Activated CD8-positive, alpha-beta memory T cell treated with anti-CD3 and anti-CD28 coated beads, Interleukin-2, amount 50 U/mL, for 24 hours (primary cell): ENCODE results near the gene HEPHL1.
"Not testable (repeated sequence)": the region's sequence is repeated elsewhere in the genome, so short reads cannot be mapped to it uniquely, and the experiment has no call there.

Source experiments
- DNase-seq: peaks from one replicate; pipeline ENCODE4 v3.0.0-alpha.2; 2020; ENCODE audit errors: extremely low read depth

HEPHL1 gene, protein sequence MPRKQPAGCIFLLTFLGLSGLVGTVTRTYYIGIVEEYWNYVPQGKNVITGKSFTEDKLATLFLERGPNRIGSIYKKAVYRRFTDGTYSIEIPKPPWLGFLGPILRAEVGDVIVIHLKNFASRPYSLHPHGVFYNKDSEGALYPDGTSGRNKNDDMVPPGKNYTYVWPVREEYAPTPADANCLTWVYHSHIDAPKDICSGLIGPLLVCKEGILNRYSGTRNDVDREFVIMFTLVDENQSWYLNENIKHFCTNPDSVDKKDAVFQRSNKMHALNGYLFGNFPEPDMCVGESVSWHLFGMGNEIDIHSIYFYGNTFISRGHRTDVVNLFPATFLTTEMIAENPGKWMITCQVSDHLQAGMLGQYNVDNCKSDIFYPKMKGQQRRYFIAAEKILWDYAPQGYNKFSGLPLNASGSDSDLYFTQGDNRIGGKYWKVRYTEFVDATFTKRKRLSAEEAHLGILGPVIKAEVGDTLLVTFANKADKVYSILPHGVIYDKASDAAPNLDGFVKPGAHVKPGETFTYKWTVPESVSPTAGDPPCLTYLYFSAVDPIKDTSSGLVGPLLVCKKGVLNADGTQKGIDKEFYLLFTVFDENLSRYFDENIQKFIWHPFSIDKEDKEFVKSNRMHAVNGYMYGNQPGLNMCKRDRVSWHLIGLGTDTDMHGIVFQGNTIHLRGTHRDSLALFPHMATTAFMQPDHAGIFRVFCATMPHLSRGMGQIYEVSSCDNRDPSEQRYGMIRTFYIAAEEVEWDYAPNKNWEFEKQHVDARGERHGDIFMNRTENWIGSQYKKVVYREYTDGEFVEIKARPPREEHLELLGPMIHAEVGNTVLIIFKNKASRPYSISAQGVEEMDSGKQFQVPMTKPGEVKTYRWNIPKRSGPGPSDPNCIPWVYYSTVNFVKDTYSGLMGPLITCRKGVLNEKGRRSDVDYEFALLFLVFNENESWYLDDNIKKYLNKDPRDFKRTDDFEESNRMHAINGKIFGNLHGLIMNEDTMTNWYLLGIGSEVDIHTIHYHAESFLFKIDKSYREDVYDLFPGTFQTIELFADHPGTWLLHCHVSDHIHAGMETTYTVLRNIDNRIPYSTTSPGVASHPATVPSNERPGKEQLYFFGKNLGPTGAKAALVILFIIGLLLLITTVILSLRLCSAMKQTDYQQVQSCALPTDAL

DNA sequence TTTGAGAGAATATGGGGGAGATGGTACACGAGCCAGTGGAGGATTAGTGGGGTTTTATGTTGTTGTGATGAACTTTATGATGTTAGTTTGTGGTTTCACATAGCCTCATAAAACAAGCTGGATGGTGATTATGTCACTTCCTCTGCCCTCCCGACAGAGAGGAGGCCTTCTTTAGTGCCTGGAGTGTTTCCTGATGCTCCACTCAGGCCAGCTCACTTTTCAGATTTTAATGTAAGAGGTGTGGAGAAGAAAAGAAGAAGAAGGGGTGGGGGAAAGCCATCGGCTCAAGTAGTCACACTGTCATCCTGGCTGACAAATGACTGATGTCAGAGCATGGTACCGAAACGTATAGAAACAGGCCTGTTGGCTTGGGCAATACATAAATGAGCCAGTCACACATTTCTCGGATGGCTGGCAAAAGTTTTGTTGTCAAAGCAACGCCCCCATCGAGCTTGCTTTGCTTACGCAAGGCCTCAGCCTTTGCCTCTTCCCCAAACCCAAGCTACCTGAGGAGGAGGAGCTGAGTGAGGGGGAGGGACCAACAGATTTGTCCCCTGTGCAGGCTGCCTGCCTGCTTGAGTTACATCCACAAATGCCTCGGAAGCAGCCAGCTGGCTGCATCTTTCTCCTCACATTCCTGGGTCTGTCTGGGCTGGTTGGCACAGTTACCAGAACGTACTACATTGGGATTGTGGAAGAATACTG, at the start of gene HEPHL1:
Gene HEPHL1, plus strand, starts transcription at position 578 of the 705 bp plus-strand sequence. Its CDS starts 15 bp downstream, at position 593.
- no peak for DNase-seq

DNA sequence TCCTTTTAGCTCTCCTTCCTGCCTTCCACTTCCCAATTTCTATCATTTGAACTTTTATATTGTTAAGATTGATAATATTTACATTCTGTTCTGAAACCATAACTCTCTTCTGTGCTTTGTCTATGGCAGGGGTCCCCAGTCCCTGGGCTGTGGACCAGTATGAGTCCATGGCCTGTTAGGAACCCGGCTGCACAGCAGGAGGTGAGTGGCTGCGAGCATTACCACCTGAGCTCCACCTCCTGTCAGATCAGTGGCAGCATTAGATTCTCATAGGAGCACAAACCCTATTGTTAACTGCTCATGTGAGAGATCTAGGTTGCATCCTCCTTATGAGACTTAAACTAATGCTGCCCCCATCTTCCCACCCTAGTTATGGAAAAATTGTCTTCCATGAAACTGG, 48.4 kb upstream of the HEPHL1 start:
- no peak for DNase-seq

DNA sequence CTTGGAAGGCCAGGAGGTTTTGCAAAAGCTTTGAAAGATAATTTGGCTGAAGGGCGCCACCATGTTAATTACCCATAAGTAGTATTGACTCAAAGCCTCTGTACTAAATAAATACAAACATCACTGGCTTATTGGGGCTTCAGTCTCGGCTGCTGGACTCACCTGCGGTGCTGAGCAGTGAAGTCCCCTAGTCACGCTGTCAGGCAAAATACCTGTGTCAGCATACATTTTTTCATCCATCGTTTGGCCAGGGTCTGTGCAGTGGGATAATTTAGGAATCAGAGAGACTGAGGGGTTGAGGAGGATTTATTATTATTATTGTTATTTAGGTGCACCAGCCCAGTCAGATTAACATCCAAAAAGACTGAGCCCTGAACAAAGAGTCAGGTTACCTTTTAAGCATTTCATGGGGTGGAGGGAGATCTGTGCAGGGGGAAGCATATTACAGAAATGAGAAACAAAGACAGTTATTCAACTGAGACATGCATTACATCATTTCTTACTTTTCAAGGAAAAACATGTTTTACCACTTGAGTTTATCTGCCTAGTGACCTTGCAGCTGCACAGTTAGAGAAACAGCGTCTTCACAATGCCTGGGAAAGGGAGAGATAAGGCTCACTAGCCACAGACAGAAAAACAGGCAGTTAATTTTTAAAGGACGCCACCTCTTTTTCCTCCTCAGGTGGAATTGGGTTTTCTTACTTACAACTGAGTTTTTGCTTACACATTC, 47.7 kb upstream of the HEPHL1 start:
- not testable (repeated sequence) for DNase-seq

DNA sequence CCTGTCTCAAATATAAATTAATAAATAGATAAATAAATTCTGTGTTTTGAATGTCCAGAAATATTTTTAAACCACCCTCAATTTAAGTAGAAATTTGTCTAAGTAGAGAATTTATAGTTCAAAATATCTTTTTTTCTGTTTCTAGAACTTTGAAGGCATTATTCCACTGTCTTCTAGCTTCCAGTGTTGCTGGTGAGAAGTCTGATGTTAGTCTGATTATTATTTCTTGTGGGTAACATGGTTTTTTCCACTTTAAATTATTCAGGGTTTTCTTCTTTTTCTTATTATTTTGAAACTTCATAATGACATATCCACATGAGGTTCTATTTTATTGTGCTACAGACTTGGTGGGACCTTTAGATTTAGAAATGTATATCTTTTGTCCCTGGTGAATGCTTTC, 46.4 kb upstream of the HEPHL1 start:
- DNase-seq = no peak

DNA sequence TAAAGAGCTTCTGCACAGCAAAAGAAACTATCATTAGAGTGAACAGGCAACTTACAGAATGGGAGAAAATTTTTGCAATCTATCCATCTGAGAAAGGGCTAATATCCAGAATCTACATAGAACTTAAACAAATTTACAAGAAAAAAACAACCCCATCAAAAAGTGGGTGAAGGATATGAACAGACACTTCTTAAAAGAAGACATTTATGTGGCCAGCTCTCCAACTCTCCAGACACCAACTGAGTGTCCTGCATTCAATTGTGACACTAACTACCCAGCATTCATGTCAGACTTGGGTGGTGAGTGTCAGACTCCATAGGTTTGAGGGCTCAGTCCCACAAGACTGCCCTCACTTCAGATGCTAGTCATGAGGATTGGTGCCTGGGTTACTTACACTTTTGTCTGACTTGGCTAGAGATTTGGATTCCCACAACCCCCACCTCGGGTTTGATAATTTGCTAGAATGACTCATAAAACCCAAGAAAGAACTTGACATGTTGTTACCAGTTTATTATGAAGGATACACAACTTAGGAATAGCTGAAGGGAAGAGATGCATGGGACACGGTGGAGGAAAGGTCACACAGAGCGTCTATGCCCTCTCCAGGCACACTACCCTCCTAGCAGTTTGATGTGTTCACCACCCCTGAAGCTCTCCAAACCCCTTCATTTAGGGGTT, 44.4 kb upstream of the HEPHL1 start:
- not testable (repeated sequence) for DNase-seq

GRCh38 chr11:93983542-93984195, 37.5 kb upstream of the HEPHL1 start:
- DNase-seq = no peak

DNA sequence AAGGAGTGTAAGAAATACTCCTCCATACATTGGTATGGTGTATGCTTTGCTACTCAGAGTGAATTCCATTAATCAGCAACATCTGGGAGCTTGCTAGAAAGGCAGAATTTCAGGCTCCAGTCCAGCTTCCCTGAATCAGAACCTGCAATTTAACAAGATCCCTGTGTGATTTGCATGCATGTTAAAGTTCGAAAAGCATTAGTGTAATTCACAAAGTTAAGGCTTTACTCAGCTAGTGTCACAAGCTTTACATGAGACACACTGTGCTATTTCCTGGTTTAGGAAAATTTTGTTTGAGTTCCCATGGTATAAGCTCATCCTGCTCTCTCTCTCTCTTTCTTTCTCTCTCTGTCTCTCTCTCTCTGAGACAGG, 37.0 kb upstream of the HEPHL1 start:
- DNase-seq = no peak

DNA sequence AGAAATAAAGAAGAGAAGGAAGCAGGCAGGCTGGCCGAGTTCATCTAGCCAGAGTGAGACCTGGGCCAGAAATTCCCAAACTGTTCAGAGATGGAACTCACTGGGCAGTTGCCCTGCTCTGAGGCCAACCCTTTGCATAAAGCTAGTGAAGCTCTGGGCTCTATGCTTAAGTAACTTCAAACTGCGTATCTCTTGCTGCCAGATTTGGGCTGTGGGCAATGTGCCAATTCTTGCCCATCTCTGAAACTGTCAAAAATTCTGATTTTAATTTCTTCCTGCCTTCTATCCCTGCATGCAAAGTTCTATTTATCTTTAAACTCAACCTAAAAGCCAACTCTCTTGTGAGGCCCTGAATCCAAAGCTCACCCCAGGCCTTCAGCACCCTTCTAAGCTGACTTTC, 36.2 kb upstream of the HEPHL1 start:
- DNase-seq = no peak

- no peak for DNase-seq
Observed at GRCh38 chr11:93986716-93987115, 34.4 kb upstream of the HEPHL1 start.

GRCh38 chr11:93988455-93988854, 32.7 kb upstream of the HEPHL1 start:
- no peak for DNase-seq

GRCh38 chr11:93988912-93989311, 32.2 kb upstream of the HEPHL1 start:
- no peak for DNase-seq

- no peak for DNase-seq
Observed at GRCh38 chr11:93993747-93994146, 27.4 kb upstream of the HEPHL1 start.

DNA sequence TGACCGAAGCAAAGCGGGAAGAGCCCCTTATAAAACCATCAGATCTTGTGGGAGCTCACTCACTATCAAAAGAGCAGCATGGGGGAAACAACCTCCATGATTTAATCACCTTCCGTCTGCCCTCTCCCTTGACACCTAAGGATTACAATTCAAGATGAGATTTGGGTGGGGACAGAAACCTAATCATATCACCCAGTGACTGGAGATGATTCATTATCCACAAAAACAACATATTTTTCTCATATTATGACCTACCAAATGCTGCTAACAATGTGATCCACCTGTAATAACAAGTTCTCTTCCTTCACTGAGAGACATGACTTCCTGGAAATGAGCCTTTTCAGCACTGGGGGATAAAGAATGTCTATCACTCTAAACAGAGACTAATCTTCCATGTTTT, 23.4 kb upstream of the HEPHL1 start:
- no peak for DNase-seq

GRCh38 chr11:94000659-94001058, 20.5 kb upstream of the HEPHL1 start:
- no peak for DNase-seq

GRCh38 chr11:94002226-94002625, 18.9 kb upstream of the HEPHL1 start:
- DNase-seq = no peak

DNA sequence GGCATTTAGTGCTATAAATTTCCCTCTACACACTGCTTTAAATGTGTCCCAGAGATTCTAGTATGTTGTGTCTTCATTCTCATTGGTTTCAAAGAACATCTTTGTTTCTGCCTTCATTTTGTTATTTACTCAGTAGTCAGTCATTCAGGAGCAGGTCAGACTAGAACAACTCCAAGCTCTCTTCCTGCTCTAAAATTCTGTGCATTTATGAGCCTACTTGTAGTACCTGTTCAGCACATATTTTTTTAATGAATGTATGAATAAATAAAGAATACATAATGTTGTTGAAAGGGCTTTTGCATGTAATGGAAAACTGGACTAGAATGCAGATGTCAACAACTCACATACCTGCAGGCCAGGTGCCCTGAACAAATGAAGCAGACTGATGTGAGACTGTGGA, 13.7 kb upstream of the HEPHL1 start:
- DNase-seq = no peak

- DNase-seq = no peak
Observed at GRCh38 chr11:94007906-94008305, 13.2 kb upstream of the HEPHL1 start.

DNA sequence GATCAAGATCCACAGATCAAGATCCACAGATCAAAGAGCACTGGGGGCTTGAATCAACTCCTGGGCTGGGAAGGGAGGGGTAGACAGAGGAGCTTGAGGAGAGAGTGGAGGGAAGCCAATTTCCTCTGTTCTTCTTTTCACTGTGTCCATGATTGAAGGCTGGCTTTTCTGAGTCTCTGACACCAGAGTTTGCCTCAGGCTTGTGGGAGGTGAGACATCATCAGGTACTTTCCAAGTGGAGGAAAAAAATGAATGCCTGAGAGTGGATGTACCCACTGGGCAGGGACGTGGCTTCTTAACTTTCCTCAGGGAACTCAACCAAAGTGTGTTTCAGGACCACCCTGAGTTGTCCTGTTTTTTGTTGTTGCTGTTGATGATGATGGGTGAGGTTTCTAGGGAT, 11.0 kb upstream of the HEPHL1 start:
- no peak for DNase-seq

GRCh38 chr11:94011478-94011877, 9.7 kb upstream of the HEPHL1 start:
- DNase-seq = no peak

GRCh38 chr11:94017446-94017845, 3.7 kb upstream of the HEPHL1 start:
- DNase-seq = no peak
